A549 (cell line): ENCODE results near the gene WNT7A. TPM values are rescaled to one million over a fixed set of nuclear protein-coding genes. Genes with fewer than 3 reads are reported as not detected.

ENCODE experiments used
- ATAC-seq, 2 experiments: fragments of 200-7000 bp in 1 of 2; fragments of >200 bp in 1 of 2; cut with Nextera tagmentation in 1 of 2; cut with Tn5 transposase in 1 of 2; 3 replicates each; pipeline versions ENCODE4 v1.8.0 to v1.9.1; 2018 to 2020; ENCODE audit warnings: mild to moderate bottlenecking in 1 of 2, moderate library complexity in 1 of 2
- CTCF ChIA-PET: fragments of 300-600 bp; sonication (Branson Sonifier 250); formaldehyde crosslinking; extraction: SDS; loops from one replicate; lab custom pipeline; 2021; ENCODE audit warnings: antibody characterized with exemption, inconsistent platforms; lab: Yijun Ruan, JAX
- POLR2A ChIA-PET: fragments of 350-600 bp; formaldehyde crosslinking; extraction: SDS; loops from one replicate; lab custom pipeline; 2021; ENCODE audit warnings: antibody characterized with exemption, inconsistent platforms; lab: Yijun Ruan, JAX
- DNase-seq, 2 experiments: peaks; one replicate each; pipeline versions ENCODE4 v3.0.0 to v3.0.0-alpha.2; 2011 to 2016; ENCODE audit warnings: low read depth in 1 of 2, low spot score in 1 of 2
- FAIRE-seq: peaks from 2 replicates; lab custom pipeline; 2011; peaks lifted over from hg19 to GRCh38; lab: Jason Lieb, UNC
- H3K27ac ChIP-seq, 2 experiments: fragments of >200 bp; sonication (Bioruptor Twin); formaldehyde crosslinking; 3 replicates each; pipeline ENCODE4 v1.5.1; 2016 to 2017
- H3K4me1 ChIP-seq: fragments of >200 bp; sonication (Bioruptor Twin); formaldehyde crosslinking; 3 replicates; pipeline ENCODE4 v1.6.1; 2016
- H3K4me2 ChIP-seq: fragments of >200 bp; sonication (Bioruptor Twin); formaldehyde crosslinking; 3 replicates; pipeline ENCODE4 v1.6.1; 2016
- H3K4me3 ChIP-seq: fragments of >200 bp; sonication (Bioruptor Twin); formaldehyde crosslinking; 3 replicates; pipeline ENCODE4 v1.5.1; 2016
- H3K9me3 ChIP-seq: fragments of >200 bp; sonication (Bioruptor Twin); formaldehyde crosslinking; 3 replicates; pipeline ENCODE4 v1.6.1; 2016
- CHD4 ChIP-seq: fragments of 200-600 bp; sonication (generic); IDR thresholded peaks from 2 replicates; pipeline ENCODE4 v1.6.1; 2016; ENCODE audit warnings: antibody characterized with exemption, mild to moderate bottlenecking, borderline replicate concordance
- EHF ChIP-seq: fragments of 250-450 bp; sonication (Bioruptor Pico); IDR thresholded peaks from 2 replicates; pipeline ENCODE4 v1.5.0; 2020; ENCODE audit warnings: mild to moderate bottlenecking
- EP300 ChIP-seq, 2 experiments: fragments of >200 bp; sonication (Bioruptor Twin); formaldehyde crosslinking; IDR thresholded peaks; 2 replicates in 1 of 2; 3 replicates in 1 of 2; pipeline ENCODE4 v1.6.1; 2016 to 2017
- ESRRA ChIP-seq: fragments of 150-350 bp; IDR thresholded peaks from 2 replicates; pipeline ENCODE4 v1.6.1; 2014; ENCODE audit warnings: mild to moderate bottlenecking, low read length, borderline replicate concordance
- FOSB ChIP-seq: fragments of 250-450 bp; sonication (Bioruptor Pico); IDR thresholded peaks from 2 replicates; pipeline ENCODE4 v1.5.0; 2020; ENCODE audit warnings: mild to moderate bottlenecking, moderate library complexity
- FOSL2 ChIP-seq, 2 experiments: fragments of 450-650 bp in 1 of 2; fragments of >200 bp in 1 of 2; sonication (Bioruptor Twin) in 1 of 2; formaldehyde crosslinking; IDR thresholded peaks; 2 replicates each; pipeline versions ENCODE4 v1.5.0 to v1.6.1; 2016 to 2020; ENCODE audit warnings: mild to moderate bottlenecking in 1 of 2, moderate library complexity in 1 of 2
- FOXS1 ChIP-seq: fragments of 250-450 bp; sonication (Bioruptor Pico); IDR thresholded peaks from 2 replicates; pipeline ENCODE4 v1.5.0; 2020; ENCODE audit warnings: mild to moderate bottlenecking, moderate library complexity
- GATA3 ChIP-seq: IDR thresholded peaks from 2 replicates; pipeline ENCODE4 v1.6.1; 2012; ENCODE audit warnings: borderline replicate concordance
- HOXB5 ChIP-seq: fragments of 250-450 bp; sonication (Bioruptor Pico); IDR thresholded peaks from 2 replicates; pipeline ENCODE4 v1.5.0; 2020; ENCODE audit warnings: mild to moderate bottlenecking, moderate library complexity
- JUNB ChIP-seq: fragments of >200 bp; sonication (Bioruptor Twin); formaldehyde crosslinking; IDR thresholded peaks from 2 replicates; pipeline ENCODE4 v1.6.1; 2016
- KDM1A ChIP-seq: fragments of 200-600 bp; sonication (generic); IDR thresholded peaks from 2 replicates; pipeline ENCODE4 v1.6.1; 2016; ENCODE audit warnings: low read depth, mild to moderate bottlenecking
- KDM5A ChIP-seq: fragments of 200-600 bp; sonication (generic); IDR thresholded peaks from 2 replicates; pipeline ENCODE4 v1.6.1; 2016; ENCODE audit warnings: antibody characterized with exemption, mild to moderate bottlenecking
- NPAS2 ChIP-seq: fragments of 250-450 bp; sonication (Bioruptor Pico); IDR thresholded peaks from 2 replicates; pipeline ENCODE4 v1.8.0; 2022; ENCODE audit warnings: mild to moderate bottlenecking, moderate library complexity, borderline replicate concordance
- NR3C1 ChIP-seq: fragments of >200 bp; sonication (Bioruptor Twin); formaldehyde crosslinking; IDR thresholded peaks from 3 replicates; pipeline ENCODE4 v1.6.1; 2017
- RAD21 ChIP-seq, 2 experiments: fragments of >200 bp in 1 of 2; sonication (Bioruptor Twin) in 1 of 2; formaldehyde crosslinking in 1 of 2; IDR thresholded peaks in 1 of 2; conservative IDR thresholded peaks in 1 of 2; 2 replicates in 1 of 2; 3 replicates in 1 of 2; pipeline ENCODE4 v1.6.1; 2012 to 2018; ENCODE audit warnings: inconsistent platforms in 1 of 2
- RARB ChIP-seq: fragments of 250-450 bp; sonication (Bioruptor Pico); IDR thresholded peaks from 2 replicates; pipeline ENCODE4 v1.8.0; 2021; ENCODE audit warnings: mild to moderate bottlenecking, moderate library complexity
- RCOR1 ChIP-seq: fragments of 150-350 bp; IDR thresholded peaks from 2 replicates; pipeline ENCODE4 v1.6.1; 2014; ENCODE audit warnings: antibody characterized with exemption, low read length, low read depth
- RFX5 ChIP-seq: fragments of 450-650 bp; IDR thresholded peaks from 2 replicates; pipeline ENCODE4 v1.7.1; 2014; ENCODE audit warnings: antibody characterized with exemption, mild to moderate bottlenecking, moderate library complexity
- TFCP2L1 ChIP-seq: fragments of 250-450 bp; sonication (Bioruptor Pico); IDR thresholded peaks from 2 replicates; pipeline ENCODE4 v1.5.0; 2021; ENCODE audit warnings: mild to moderate bottlenecking
- TP53 ChIP-seq: fragments of 250-450 bp; sonication (Bioruptor Pico); IDR thresholded peaks from 2 replicates; pipeline ENCODE4 v1.5.0; 2021; ENCODE audit warnings: mild to moderate bottlenecking, moderate library complexity
- ZFP36 ChIP-seq: fragments of 450-650 bp; IDR thresholded peaks from 2 replicates; pipeline ENCODE4 v1.6.1; 2014; ENCODE audit warnings: borderline replicate concordance; ENCODE audit not compliant: partially characterized antibody
- whole genome bisulfite sequencing: methylation state at CpG from one replicate; pipeline ENCODE4 v1.1.6; 2017; ENCODE audit errors: missing lambda C conversion rate; 5-methylcytosine and 5-hydroxymethylcytosine counted together
- polyA plus RNA-seq, 4 experiments: library from polyadenylated mRNA; depleted of rRNA in 3 of 4; stranded (reverse); fragments of >200 nt; fragmentation: RNase III in 1 of 4; extraction: RNeasy Plus Mini Kit Qiagen cat#74134 plus additional on column Dnase treatment in 1 of 4; gene quantifications; 2 replicates in 3 of 4; 3 replicates in 1 of 4; pipeline ENCODE4 v1.2.3, GENCODE V29; 2011 to 2017
- TF ChIP-seq, protein P1 (sequence below): fragments of 250-450 bp; sonication (Bioruptor Pico); IDR thresholded peaks from 2 replicates; pipeline ENCODE4 v1.5.0; 2021; ENCODE audit warnings: mild to moderate bottlenecking, moderate library complexity, borderline replicate concordance
- TF ChIP-seq, protein P2 (sequence below): IDR thresholded peaks from 2 replicates; pipeline ENCODE4 v1.6.1; 2012
- TF ChIP-seq, protein P3 (sequence below): fragments of 150-350 bp; IDR thresholded peaks from 2 replicates; pipeline ENCODE4 v1.6.1; 2014; ENCODE audit warnings: low read depth, mild to moderate bottlenecking, low read length
- TF ChIP-seq, protein P4 (sequence below): fragments of 450-650 bp; IDR thresholded peaks from 2 replicates; pipeline ENCODE4 v1.6.1; 2014; ENCODE audit warnings: antibody characterized with exemption
- TF ChIP-seq, protein P5 (sequence below): IDR thresholded peaks from 2 replicates; pipeline ENCODE4 v1.6.1; 2012; ENCODE audit warnings: low read depth, borderline replicate concordance

WNT7A gene
- polyA plus RNA-seq, 2 of the 4 experiments (the other 2 are of a cell fraction) = 0.03 TPM

DNA sequence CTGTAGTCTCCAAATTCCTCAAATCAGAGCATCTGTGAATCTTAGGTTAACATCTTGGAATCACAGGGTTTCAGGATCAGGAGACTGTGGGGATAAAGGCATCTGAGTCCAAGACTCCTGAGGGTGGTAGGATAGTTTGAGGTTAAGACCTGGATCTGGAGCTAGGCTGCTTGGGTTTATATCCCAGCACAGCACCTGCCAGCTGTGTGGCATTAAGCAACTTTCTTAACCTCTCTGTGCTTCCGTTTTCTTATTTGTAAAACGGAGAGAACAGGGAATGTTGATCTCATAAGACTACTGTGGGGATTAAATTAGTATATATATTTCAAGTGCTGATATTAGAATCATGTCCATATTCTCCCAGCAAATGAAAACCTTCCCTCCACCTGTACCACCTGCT lies 33.6 kb downstream of the WNT7A start:
- Histone ChIP-seq H3K27ac (no peak overlapping the region), H3K4me1 (no peaks in the 10 kb centered on the region), H3K9me3 (no peaks in the 10 kb centered on the region), H3K4me3 (no peak overlapping the region), H3K4me2 (no peak overlapping the region)
- no peak for TF ChIP-seq EP300 (IDR thresholded peaks at IDR 0.05)
- TF ChIP-seq TFCP2L1 (CRISPR knock-in tag) = no peak
- TF ChIP-seq KDM5A = no peak
- TF ChIP-seq ESRRA = no peak
- TF ChIP-seq, protein P1, sequence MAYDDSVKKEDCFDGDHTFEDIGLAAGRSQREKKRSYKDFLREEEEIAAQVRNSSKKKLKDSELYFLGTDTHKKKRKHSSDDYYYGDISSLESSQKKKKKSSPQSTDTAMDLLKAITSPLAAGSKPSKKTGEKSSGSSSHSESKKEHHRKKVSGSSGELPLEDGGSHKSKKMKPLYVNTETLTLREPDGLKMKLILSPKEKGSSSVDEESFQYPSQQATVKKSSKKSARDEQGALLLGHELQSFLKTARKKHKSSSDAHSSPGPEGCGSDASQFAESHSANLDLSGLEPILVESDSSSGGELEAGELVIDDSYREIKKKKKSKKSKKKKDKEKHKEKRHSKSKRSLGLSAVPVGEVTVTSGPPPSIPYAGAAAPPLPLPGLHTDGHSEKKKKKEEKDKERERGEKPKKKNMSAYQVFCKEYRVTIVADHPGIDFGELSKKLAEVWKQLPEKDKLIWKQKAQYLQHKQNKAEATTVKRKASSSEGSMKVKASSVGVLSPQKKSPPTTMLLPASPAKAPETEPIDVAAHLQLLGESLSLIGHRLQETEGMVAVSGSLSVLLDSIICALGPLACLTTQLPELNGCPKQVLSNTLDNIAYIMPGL (CRISPR knock-in tag) = no peak
- TF ChIP-seq GATA3 = no peak
- no peak for TF ChIP-seq NR3C1
- TF ChIP-seq RCOR1 = no peak
- TF ChIP-seq RFX5 = no peak
- TF ChIP-seq, protein P2, sequence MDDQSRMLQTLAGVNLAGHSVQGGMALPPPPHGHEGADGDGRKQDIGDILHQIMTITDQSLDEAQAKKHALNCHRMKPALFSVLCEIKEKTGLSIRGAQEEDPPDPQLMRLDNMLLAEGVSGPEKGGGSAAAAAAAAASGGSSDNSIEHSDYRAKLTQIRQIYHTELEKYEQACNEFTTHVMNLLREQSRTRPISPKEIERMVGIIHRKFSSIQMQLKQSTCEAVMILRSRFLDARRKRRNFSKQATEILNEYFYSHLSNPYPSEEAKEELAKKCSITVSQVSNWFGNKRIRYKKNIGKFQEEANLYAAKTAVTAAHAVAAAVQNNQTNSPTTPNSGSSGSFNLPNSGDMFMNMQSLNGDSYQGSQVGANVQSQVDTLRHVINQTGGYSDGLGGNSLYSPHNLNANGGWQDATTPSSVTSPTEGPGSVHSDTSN = no peak
- TF ChIP-seq RARB (CRISPR knock-in tag) = no peak
- TF ChIP-seq NPAS2 (CRISPR knock-in tag) = no peak
- no peak for TF ChIP-seq EHF (CRISPR knock-in tag)
- no peak for TF ChIP-seq CHD4
- TF ChIP-seq JUNB = no peak
- ChIA-PET POLR2A (no interaction called here), CTCF (interaction anchor here (1.2 kb wide), 1 partner anchor 10 kb away, joined by 3 read pairs; no protein-coding TSS in a partner anchor)
- DNase-seq (no peak), FAIRE-seq (no peak), ATAC-seq (no peak)
- WGBS = 47% methylated on average over 2 of the region's 2 CpGs

DNA sequence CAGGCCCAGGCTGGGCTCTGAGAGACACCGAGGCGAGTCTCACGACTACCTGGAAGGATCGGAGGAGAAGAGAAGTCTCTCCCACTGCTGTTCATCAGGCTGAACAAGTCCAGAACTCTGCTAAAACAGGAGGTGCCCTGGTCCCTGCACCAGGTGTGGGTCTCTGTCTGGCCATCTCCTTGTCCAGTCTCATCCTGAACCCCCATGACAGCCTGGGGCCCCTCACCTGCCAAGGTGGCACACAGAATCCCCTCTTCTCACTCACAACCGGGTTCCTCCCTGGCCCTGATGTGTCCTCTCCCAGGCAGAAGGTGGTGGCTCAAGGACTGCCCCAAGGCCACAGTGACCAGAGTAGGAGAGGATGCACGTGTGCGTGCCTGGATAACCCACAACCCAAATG lies 34.1 kb downstream of the WNT7A start:
- CTCF ChIA-PET = no interaction called here
- DNase-seq (no peak), FAIRE-seq (no peak), ATAC-seq (no peak)
- Histone ChIP-seq H3K27ac (no peak overlapping the region), H3K9me3 (no peaks in the 10 kb centered on the region), H3K4me2 (no peak overlapping the region), H3K4me3 (no peak overlapping the region), H3K4me1 (no peaks in the 10 kb centered on the region)
- WGBS = 60% methylated on average over 7 of the region's 7 CpGs
- no peak for TF ChIP-seq TP53
- TF ChIP-seq RAD21 (conservative IDR thresholded peaks at IDR 0.05 in 1 of 2, IDR thresholded peaks at IDR 0.05 in 1 of 2) = no peak
- no peak for TF ChIP-seq ZFP36
- TF ChIP-seq FOSB (CRISPR knock-in tag) = no peak
- TF ChIP-seq, protein P3, sequence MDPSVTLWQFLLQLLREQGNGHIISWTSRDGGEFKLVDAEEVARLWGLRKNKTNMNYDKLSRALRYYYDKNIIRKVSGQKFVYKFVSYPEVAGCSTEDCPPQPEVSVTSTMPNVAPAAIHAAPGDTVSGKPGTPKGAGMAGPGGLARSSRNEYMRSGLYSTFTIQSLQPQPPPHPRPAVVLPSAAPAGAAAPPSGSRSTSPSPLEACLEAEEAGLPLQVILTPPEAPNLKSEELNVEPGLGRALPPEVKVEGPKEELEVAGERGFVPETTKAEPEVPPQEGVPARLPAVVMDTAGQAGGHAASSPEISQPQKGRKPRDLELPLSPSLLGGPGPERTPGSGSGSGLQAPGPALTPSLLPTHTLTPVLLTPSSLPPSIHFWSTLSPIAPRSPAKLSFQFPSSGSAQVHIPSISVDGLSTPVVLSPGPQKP = no peak
- no peak for TF ChIP-seq FOXS1 (CRISPR knock-in tag)
- no peak for TF ChIP-seq CHD4
- TF ChIP-seq, protein P4, sequence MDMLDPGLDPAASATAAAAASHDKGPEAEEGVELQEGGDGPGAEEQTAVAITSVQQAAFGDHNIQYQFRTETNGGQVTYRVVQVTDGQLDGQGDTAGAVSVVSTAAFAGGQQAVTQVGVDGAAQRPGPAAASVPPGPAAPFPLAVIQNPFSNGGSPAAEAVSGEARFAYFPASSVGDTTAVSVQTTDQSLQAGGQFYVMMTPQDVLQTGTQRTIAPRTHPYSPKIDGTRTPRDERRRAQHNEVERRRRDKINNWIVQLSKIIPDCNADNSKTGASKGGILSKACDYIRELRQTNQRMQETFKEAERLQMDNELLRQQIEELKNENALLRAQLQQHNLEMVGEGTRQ = no peak
- no peak for TF ChIP-seq KDM1A
- no peak for TF ChIP-seq TFCP2L1 (CRISPR knock-in tag)
- no peak for TF ChIP-seq HOXB5 (CRISPR knock-in tag)
- TF ChIP-seq EHF (CRISPR knock-in tag) = no peak
- TF ChIP-seq, protein P1 (CRISPR knock-in tag) = no peak
- no peak for TF ChIP-seq FOSL2 (IDR thresholded peaks at IDR 0.05)
- TF ChIP-seq FOSL2 (CRISPR knock-in tag; IDR thresholded peaks at IDR 0.05) = no peak
- TF ChIP-seq, protein P5, sequence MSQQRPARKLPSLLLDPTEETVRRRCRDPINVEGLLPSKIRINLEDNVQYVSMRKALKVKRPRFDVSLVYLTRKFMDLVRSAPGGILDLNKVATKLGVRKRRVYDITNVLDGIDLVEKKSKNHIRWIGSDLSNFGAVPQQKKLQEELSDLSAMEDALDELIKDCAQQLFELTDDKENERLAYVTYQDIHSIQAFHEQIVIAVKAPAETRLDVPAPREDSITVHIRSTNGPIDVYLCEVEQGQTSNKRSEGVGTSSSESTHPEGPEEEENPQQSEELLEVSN = no peak
- POLR2A ChIA-PET = no interaction called here
